Erythroblast (primary cell): Measurements from ENCODE around the gene LDLRAD4.
A peak's percentile ranks its signal among the peaks of the same experiment; 100 is the strongest.

Source experiments
- DNase-seq, 2 experiments: peaks; one replicate each; lab custom pipeline; 2025; lab: John Stamatoyannopoulos, UW
- GATA1 ChIP-seq: IDR thresholded peaks from 2 replicates; pipeline ENCODE4 v1.6.1; 2011; ENCODE audit warnings: low read depth, mild to moderate bottlenecking, control low read depth, low read length, moderate library complexity
- POLR2A ChIP-seq: IDR thresholded peaks from 2 replicates; pipeline ENCODE4 v1.6.1; 2011; ENCODE audit warnings: mild to moderate bottlenecking, low read length

The LDLRAD4 gene

GRCh38 chr18:13216711-13217465 lies 1.7 kb upstream of the LDLRAD4 start:
- no peak for TF ChIP-seq POLR2A
- TF ChIP-seq GATA1 = no peak
- peak; percentile 41 to 44 for DNase-seq

DNA sequence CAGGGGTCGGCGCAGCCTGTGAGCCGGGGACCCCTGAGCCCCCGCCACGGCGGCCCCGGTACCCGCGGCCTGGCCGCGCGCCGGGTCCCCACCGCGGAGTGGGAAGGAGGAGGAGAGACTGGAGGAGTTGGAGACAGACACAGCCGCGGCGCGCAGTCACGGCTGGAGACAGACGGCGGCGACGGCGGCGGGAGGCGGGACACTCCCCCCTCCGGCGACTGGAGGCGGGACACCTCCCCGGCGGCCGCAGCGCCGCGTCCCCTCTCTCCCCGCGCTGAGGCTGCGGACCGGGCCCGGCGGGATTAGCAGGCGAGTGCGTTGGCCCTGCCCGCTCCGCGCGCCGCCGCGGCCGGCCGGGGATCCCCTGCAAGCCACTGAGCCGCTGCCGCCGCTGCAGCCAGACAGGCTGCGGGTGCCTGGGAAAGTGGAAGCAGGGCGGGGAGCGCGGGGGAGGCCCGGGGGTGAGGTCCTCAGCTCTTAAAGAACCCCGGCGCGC lies 1.0 kb upstream of the LDLRAD4 start:
- TF ChIP-seq GATA1 (no peak), POLR2A (no peak)
- peak; percentile 56 to 58 for DNase-seq

- DNase-seq = no peak
- TF ChIP-seq POLR2A (no peak), GATA1 (no peak)
These were observed 591 bp upstream of the LDLRAD4 start for GRCh38 chr18:13217971-13218367.

GRCh38 chr18:13218997-13219396 lies 437 bp downstream of the LDLRAD4 start:
- DNase-seq = no peak
- TF ChIP-seq POLR2A (no peak), GATA1 (no peak)

DNA sequence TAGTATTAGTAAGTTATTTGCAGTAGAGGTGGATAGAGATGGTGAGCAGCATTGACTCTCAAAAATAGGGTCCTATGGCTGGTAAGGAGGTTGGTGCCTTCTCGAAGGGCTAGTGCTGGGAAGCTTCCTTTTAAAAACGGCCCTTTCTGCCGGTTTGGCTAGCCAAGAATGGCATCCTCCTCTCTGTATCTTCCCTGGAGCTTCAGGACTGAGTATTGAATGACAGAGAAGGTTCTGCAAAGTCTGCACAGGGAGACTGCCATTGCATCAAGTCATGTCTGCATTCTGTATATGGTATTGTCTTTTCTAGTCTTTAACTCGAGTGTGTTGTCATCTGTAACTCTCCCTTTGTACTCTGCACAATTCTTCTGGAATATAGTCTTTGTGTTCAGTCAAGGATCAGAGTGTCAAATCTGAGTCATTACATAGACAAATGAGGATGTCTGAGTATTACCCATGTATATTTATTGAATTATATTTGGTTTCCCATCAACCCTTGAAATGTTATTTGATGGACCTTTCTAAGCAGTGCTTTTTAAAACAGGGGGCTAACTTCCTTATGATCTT lies 1.1 kb downstream of the LDLRAD4 start:
- TF ChIP-seq GATA1 (no peak), POLR2A (no peak)
- DNase-seq = no peak

DNA sequence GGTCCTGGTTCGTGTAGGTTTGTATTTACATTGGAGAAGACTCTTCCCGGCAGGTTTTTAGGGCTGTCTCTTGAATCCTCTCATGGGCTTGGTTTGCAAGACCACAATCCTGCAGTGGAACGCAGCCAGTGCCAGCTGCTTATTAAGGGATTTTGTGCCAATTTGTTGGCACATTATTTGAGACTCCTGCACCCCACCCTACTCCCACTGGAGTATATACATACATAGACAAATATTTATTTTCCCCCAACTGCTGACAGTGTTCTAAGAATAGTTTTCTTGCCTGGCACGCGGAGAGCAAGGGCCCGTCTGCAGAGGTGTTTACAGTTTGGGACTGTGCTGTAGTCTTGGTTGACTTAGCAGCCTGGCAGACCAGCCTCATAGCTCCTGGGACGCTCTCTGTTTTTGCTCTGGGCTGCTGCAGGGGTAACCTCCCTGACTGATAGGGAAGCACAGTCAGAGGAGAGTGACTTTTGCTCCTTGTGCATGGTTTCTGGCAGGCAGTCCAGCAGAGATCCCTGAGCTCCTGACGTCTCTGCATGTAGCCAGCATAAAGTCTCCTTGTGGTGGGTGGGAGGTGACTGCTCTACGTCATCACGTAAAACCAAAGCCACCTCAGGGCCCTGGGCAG lies 1.9 kb downstream of the LDLRAD4 start:
- TF ChIP-seq GATA1 = no peak
- TF ChIP-seq POLR2A = no peak
- DNase-seq = no peak

DNA sequence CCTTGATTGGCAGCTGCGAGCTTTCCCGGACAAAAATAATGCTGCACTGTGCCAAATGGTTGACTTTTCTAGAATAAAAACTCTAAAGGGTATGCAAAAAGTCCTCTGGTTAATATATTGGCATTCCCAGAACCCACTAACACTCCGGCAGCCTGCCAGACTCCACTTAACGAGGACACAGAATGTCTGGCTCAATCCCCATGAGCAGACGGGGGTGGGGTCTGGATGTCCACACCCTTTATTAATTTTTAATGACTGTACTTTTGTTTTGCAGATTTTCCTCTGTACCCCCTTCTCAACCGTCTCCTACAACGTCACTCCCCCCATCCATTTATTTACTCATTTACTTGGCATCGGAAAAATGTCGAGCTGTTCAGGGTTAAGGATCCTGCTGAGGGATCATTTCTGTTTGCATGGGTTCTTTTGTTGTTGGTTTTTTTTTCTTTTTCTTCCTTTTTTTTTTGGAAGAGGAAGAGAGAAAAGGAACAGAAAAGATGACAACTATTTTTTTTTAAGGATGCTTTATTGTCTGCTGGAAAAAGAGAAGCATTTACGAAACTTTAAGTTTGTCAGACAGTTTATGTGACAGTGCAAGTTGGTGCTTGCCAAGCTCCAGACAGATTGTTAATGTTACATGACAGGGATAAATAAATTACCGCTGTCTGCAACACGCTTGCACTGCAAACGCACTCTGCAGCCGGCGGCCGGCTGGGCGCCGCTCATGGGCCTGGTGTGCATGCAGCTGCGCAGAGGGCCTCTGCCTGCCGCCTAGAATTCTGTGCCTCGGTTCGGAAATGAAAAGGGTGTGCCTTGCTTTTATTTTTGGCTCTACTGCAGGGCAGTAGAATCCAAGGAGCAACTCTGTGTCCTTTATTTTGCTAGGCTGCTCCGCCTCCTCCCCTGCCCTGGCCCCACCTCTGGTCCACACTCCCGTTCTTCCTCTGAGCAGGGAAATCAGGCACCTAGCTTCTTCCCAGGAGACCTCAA lies 3.6 kb downstream of the LDLRAD4 start:
- TF ChIP-seq POLR2A (no peak), GATA1 (no peak)
- no peak for DNase-seq

GRCh38 chr18:13222856-13223281 lies 4.3 kb downstream of the LDLRAD4 start:
- DNase-seq = no peak
- TF ChIP-seq POLR2A = no peak
- no peak for TF ChIP-seq GATA1

GRCh38 chr18:13223311-13224143 lies 5.0 kb downstream of the LDLRAD4 start:
- TF ChIP-seq POLR2A = no peak
- DNase-seq = no peak

- no peak for DNase-seq
- TF ChIP-seq GATA1 (no peak), POLR2A (no peak)
These were observed 6.7 kb downstream of the LDLRAD4 start for GRCh38 chr18:13225261-13225660.

- TF ChIP-seq POLR2A (no peak), GATA1 (no peak)
- no peak for DNase-seq
These were observed 8.1 kb downstream of the LDLRAD4 start for GRCh38 chr18:13226533-13227144.

- TF ChIP-seq GATA1 (no peak), POLR2A (no peak)
- no peak for DNase-seq
These were observed 9.3 kb downstream of the LDLRAD4 start for GRCh38 chr18:13227910-13228309.
